GM21423 (cell line): Measurements from ENCODE around the gene EBF3.

Experiments used
- ATAC-seq: cut with Tn5 transposase; IDR thresholded peaks from one replicate; pipeline ENCODE4 v1.9.1; 2021; ENCODE audit warnings: mild to moderate bottlenecking, moderate library complexity; ENCODE audit not compliant: unreplicated experiment

EBF3 gene

DNA sequence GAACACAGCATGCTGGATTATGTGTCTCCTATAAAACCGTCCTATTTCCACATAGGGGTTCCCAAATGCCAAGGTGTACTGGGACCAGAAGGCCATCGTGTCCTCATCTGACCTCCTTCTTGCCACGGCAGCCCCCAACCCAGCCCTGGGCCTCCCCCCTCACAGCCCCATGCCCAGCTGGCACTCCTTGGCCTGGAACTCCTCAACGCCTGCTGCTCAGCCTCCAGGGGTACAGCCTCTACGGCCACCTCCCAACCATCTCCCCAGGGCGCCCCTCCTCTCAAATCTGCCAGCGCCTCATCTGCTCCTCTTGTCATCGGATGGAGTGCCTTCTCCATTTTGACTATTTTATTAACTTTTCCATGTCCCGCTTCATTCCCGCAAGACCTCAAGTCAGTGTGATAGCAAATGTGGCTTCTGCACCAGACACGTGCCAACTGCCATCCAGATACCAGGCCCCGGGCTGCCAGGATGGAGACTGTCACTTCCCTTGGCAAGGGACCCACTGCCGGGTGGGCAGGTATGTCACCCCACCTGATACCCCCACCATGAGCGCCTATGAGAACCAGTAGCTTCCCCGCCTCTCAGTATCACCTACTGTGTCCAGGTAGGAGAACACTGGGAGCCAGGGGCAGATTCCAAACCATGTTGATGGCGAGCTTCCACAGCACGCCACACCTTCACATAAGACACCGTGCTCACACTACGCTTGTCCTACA lies 106.7 kb downstream of the EBF3 start:
- no peak for ATAC-seq

GRCh38 chr10:129855836-129856563 lies 108.1 kb downstream of the EBF3 start:
- ATAC-seq = no peak

DNA sequence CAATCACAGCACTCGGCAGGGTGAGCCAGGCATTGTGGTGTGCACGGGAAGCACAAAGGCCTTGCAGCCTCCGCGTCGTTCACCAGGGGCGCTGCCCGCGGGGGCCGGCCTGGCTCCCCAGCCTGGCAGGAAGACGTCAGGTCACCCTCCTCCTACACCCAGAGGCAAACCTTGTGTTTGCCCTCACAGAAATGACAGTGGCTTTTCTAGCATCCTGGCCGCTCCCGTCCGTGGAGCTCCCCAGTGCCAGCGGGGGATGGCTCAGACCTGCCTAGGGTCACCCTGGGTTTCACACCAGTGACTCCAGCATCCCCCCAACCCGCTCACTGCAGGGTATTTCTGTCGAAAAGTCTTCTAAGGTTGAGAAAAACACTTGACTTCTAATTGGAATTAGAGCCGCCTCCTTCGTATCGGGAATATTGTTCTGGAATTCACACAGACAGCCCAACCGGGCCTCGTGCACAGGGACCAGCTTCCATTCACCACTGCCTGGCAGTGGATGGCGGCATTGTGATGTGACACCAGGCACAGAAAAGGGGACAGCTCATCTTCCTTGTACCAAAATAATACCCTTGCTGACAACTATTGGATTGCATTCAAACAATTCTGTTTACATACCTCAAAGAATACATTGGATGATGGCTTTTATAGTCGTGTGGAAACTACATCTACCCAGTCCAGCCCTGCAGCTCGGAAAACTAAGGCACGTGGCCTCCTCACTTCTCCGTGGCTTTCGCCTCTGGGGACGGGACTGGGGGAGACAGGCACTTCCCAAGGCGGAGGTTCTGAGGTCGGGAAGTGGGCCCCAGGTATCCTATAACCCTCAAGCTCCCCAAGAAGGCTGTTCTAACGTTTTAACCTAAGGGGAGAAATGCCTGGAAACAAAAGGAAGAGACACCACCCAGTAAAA lies 109.0 kb downstream of the EBF3 start:
- ATAC-seq = no peak

DNA sequence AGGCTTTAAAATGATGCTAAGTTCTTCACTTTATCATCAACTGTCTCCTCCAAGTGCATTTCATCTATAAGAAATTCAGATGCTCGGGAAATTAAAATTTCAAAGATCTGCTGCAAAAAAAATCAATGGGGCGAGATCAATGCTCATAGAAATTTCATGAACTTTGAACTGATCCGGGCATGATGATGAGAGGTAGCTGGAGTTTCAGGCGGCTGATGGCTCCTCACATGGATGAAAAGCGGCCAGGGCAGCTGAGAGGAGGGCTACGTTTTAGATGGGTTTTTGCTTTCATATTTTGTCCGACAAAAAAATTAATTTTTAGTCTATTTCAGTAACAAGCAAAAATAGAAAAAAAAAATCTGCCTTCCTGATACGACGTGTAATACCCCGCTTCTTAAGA lies 109.9 kb downstream of the EBF3 start:
- no peak for ATAC-seq

- no peak for ATAC-seq
Observed at GRCh38 chr10:129853562-129853903, 110.5 kb downstream of the EBF3 start.

GRCh38 chr10:129852829-129853561 lies 111.1 kb downstream of the EBF3 start:
- ATAC-seq = no peak

- no peak for ATAC-seq
Observed at GRCh38 chr10:129851941-129852640, 112.0 kb downstream of the EBF3 start.

DNA sequence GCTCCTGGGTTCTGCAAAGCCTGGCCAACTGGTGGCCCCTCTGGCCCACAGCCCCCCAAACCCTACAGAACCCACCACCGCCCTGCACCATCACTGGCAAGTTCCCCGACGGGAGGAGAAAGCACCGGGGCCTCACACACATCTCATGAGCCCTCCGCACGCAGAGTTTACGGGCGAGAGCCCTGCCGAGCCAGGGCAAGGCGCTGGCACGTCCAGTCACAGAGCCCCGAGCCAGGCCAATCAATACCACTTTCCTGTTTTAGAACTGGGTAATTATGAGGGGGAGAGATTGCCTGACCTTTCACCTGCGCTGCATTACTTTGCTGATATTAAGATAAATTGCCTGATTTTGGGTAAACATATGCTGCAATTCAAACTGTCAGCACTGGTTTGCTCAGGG lies 113.3 kb downstream of the EBF3 start:
- ATAC-seq = no peak

GRCh38 chr10:129850316-129850715 lies 113.8 kb downstream of the EBF3 start:
- ATAC-seq = no peak

DNA sequence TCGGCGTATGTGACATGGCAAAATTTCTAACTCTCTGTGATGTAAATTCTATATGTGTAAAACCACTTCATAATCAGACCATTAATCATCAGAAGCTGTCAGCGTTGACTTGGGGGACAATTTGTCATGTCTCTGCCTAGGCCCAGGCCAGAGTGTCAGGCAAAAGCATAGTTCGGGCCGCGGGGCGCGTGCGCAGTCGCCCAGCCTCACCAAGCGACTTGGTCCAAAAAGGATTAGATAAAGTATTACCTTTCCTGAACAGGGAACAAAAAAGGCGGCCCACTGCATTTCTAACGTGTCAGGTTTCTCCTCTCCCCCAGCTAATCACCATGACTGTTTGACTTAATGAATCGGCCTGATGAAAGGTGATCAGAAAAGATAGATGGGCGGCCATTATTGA lies 114.2 kb downstream of the EBF3 start:
- no peak for ATAC-seq

DNA sequence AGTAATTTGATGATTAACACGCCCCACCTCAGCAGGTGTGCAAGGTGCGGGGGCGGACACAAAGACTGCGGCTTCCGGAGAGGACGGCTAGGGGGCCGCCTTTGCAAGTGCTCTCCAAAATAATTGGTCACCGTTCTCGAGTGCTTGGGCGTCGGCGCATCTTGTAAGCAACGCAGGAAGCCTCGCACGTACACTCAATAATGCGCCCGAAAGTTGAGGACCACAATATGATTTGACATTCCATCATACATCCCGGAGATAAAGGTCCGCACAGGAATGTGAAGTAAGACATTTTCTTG lies 114.7 kb downstream of the EBF3 start:
- no peak for ATAC-seq

DNA sequence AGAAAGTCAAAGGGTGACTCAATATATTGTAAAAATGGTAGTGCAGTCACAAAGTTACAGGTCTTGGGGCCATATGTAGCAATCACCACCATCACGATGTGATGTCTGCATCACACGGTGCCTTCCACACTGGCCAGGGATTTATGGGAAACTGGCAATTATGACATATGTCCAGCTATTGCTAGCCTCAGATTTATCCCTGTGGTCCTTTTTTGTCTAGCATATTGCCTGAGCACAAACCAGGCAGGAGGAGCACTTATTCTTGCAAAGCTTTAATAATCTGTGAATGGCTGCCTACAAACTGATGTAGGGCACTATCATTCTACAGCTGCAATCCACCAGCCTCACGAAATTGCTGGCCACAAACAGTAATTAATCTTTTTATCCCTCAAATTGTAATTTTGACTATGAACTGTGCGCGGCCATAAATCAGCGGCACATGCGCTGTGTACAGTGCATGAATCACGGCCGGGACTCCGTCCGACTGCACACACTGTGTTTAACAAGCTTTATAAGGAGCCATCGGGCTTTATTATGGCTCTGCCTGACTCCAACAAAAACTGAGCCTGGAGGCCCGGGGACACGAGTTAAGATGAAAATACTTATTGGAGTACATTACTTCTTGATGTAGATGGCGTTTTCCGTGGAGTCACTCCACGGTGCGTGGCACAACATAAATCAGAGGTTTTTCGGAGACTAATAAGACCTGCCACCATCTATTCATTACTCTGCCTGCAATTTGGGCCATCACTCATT lies 115.2 kb downstream of the EBF3 start:
- ATAC-seq = no peak

DNA sequence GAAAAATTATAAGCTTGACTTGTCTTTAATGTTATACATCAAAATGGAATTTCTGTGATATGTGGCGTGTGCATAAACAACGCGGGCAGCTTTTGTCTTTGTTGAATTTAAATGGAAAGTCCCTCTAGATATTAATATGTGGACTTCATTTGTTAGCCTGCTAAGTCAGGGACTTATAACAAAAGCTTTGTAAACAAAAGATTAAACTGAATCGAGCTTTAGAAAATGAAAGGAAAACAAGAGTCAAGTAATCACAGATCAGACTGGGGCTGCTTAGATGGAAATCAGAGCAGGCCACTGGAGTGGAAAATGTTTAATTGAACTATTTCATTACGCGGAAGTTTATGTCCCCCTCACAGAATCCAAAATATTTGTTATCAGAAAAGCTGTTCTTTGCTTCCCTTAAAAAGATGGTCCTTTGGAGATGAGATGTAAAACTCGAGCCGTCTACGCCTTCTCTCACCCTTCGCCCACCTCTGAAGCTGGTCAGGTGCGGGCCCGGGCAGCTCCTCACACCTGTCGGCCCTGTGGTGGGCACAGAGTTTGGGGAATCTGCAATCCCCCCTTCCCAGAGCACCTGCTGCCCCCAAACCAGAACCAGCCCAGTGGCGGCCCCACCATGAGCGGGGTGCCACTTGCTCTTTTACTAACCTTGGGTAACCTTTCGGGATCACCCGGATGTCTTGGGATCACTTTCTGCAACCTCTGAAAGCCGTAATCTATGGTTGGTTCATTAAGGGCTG lies 116.2 kb downstream of the EBF3 start:
- no peak for ATAC-seq

DNA sequence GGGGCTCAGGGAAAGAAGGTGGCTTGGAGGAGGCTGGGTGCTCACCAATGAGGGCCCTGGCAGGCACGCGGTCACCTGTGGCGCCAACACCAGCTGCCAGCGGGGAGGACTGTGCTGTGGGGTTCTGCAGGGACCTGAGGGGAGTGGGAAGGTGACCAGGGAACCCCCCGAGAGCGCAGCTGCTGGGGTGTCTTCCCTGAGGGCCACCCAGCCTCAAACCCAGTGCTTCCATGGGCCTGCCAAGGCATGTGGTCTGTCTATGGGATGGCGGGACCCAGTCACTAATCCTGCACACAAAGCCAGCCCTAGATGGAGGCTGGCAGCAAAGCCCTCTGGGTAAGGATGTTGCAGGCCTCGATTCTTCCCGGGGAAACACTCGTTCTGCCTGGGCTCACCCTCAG lies 117.1 kb downstream of the EBF3 start:
- no peak for ATAC-seq

DNA sequence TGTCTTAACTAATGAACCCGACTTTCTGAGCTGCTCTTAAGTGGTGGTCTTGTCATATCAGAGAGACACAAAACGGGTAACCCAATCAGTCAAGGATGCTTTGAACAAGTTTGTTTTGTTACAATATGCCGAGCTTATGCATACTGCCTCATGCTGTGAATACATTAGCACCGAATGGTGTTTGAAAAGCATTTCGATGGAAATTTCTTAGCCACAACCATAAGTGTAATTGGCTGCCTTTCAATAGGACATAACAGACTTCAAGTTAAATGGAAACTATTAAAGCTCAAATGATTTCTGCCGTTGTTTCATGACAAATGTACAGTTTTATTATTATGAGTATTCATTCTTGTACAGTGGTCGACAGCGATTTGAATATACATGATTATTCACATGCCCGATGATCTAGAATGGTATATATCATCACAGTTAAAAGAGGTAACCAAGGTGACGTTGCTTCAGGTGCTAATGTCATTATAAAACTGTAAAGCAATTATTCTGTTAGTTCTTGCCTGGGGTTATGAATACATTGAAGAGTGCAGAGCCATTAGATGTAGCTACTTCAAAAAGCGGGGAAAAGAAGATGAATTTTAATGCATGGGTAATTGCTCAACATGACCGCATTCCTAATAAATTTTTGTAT lies 118.8 kb downstream of the EBF3 start:
- ATAC-seq = no peak

DNA sequence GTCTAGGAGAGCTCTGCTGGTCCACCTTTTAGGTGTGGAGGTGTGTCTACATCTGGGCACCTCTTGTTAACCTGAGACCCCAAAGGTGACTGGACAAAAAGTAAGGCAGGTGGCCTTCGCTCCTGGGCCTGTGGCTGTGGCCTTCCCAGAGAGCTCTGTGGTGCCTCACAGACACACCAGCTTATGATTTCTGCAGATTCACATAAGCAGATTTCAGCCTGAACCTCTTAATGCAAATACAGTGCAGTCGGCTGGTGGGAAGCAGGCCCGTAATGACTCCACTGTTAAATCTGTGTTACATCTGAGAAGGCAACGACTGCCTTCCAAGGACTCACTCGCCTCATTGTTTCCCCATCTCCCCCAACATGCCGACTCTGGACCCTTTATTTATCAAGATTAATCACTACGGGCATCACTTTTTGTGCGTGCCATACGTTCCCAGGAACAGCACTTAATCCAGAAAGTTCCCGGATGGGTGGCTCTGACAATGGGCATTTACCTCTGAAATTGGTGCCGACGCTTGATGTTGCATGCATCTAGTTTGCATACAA lies 119.8 kb downstream of the EBF3 start:
- no peak for ATAC-seq

DNA sequence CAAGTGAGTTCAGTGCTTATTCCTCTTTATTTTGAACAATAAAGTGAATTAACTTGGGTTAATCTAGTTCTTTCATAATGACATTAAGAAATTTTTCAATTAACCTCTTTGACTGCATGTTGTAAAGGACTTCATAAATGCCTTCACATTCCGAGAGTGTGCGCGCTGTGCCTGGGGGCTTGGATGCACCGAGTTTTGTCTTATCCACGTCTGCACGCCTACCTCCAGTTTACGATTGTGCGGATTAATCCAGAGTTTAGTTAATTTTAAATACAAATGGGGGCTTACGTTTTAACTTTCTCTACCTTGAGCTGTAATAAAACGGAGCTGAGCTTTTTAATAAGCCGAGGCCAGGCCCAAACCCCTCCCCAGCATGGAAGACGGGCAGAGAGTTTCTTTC lies 120.4 kb downstream of the EBF3 start:
- ATAC-seq = no peak

- no peak for ATAC-seq
Observed at GRCh38 chr10:129843131-129843541, 120.9 kb downstream of the EBF3 start.
